ENCODE results near the gene NOD1.

The NOD1 gene

DNA sequence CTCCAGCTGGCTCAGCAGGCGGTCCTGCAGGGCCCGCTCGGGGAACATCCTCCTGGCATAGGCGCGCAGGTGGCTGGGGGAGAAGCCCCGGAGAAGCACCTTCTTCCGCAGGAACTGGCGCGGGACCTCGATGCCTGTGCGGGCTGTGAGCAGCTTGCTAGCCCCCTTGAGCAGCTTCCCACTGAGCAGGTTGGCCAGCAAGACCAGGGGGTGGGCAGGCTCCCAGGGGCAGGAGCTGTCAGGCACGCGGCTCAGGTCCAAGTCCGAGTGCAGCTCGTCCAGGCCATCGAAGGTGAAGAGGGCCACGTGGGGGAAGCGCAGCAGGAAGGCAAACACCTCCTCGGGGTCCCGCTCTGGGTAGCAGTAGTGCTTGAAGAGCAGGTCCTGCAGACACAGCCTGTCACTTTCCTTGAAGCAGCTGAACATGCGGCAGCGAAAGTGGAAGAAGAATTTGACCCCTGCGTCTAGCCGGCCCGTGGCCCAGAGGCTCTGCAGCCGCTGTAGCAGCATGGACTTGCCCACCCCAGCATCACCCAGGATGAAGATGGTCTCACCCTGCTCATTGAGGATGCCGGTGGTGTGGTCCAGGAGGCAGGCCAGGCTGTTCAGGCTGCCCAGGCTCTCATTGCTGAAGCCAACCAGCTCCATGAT, 26.2 kb downstream of the NOD1 start:
- no peaks in the 10 kb centered on the region for H3K4me1 ChIP-seq (ENCODE audit: control insufficient read depth, insufficient read depth, low read depth, low read length)
- no peak overlapping the region for H3K4me3 ChIP-seq (ENCODE audit: insufficient read depth in 1 of 2, low read depth in 1 of 2, low read length in 2 of 2)
- no peaks in the 10 kb centered on the region for H3K9me3 ChIP-seq (ENCODE audit: control insufficient read depth, low read length)
- H2AFZ ChIP-seq (ENCODE audit: low read depth, low read length) = no peak overlapping the region
- H3K79me1 ChIP-seq (replicated peaks; ENCODE audit: low read length, poor library complexity, severe bottlenecking) = peaks cover 2% of the 10 kb centered on the region
- H2AK5ac ChIP-seq (ENCODE audit: low read length, severe bottlenecking) = no peak overlapping the region
- peak overlapping the region in 1 of 2 experiments; percentile 5 for H3K18ac ChIP-seq (ENCODE audit: low read depth in 1 of 2, low read length in 2 of 2)
- no peak overlapping the region for H3K9ac ChIP-seq (ENCODE audit: low read length)
- no peak overlapping the region for H2BK5ac ChIP-seq (ENCODE audit: low read depth, low read length, poor library complexity, severe bottlenecking)
- H2BK120ac ChIP-seq (ENCODE audit: low read depth, low read length) = no peak overlapping the region
- H2BK12ac ChIP-seq (ENCODE audit: low read length in 2 of 2) = no peak overlapping the region
- H4K91ac ChIP-seq (ENCODE audit: low read length) = no peak overlapping the region
- no peak overlapping the region for H3K4me2 ChIP-seq (ENCODE audit: low read length, poor library complexity, severe bottlenecking)
- H3K27me3 ChIP-seq (ENCODE audit: control insufficient read depth in 1 of 2, insufficient read depth in 1 of 2, low read length in 2 of 2) = no peaks in the 10 kb centered on the region
- no peak overlapping the region for H2BK15ac ChIP-seq (ENCODE audit: low read depth, poor library complexity, severe bottlenecking)
- H3K23ac ChIP-seq (ENCODE audit: low read length in 2 of 2) = no peak overlapping the region
- H3K36me3 ChIP-seq (ENCODE audit: control insufficient read depth in 1 of 2, insufficient read depth in 2 of 2, low read depth in 1 of 2, low read length in 2 of 2) = peaks cover 52 to 91% of the 10 kb centered on the region in 2 experiments
- no peak overlapping the region for H3K27ac ChIP-seq (ENCODE audit: low read length, poor library complexity, severe bottlenecking)
- no peak overlapping the region for H4K8ac ChIP-seq (ENCODE audit: low read length)
- no peak overlapping the region for H3K4ac ChIP-seq (ENCODE audit: low read depth in 1 of 2, low read length in 2 of 2)
- DNase-seq = no peak
- WGBS = 94% methylated on average over 27 of the region's 27 CpGs
- H3K14ac ChIP-seq (ENCODE audit: low read length in 2 of 2) = no peak overlapping the region

GRCh38 chr7:30451539-30452279, 26.9 kb downstream of the NOD1 start:
- Histone ChIP-seq H2AFZ (ENCODE audit: low read depth, low read length) (no peak overlapping the region), H3K14ac (ENCODE audit: low read length in 2 of 2) (no peak overlapping the region), H3K4ac (ENCODE audit: low read depth in 1 of 2, low read length in 2 of 2) (no peak overlapping the region), H3K79me1 (replicated peaks; ENCODE audit: low read length, poor library complexity, severe bottlenecking) (peaks cover 3% of the 10 kb centered on the region), H2BK15ac (ENCODE audit: low read depth, poor library complexity, severe bottlenecking) (no peak overlapping the region), H3K4me2 (ENCODE audit: low read length, poor library complexity, severe bottlenecking) (no peak overlapping the region), H4K8ac (ENCODE audit: low read length) (no peak overlapping the region), H3K9me3 (ENCODE audit: control insufficient read depth, low read length) (no peaks in the 10 kb centered on the region), H3K36me3 (ENCODE audit: control insufficient read depth in 1 of 2, insufficient read depth in 2 of 2, low read depth in 1 of 2, low read length in 2 of 2) (peaks cover 55 to 93% of the 10 kb centered on the region in 2 experiments), H4K91ac (ENCODE audit: low read length) (no peak overlapping the region), H3K18ac (ENCODE audit: low read depth in 1 of 2, low read length in 2 of 2) (no peak overlapping the region), H3K4me3 (ENCODE audit: insufficient read depth in 1 of 2, low read depth in 1 of 2, low read length in 2 of 2) (no peak overlapping the region), H3K4me1 (ENCODE audit: control insufficient read depth, insufficient read depth, low read depth, low read length) (no peaks in the 10 kb centered on the region), H3K27me3 (ENCODE audit: control insufficient read depth in 1 of 2, insufficient read depth in 1 of 2, low read length in 2 of 2) (no peaks in the 10 kb centered on the region), H3K27ac (ENCODE audit: low read length, poor library complexity, severe bottlenecking) (no peak overlapping the region), H3K23ac (ENCODE audit: low read length in 2 of 2) (no peak overlapping the region), H2AK5ac (ENCODE audit: low read length, severe bottlenecking) (no peak overlapping the region), H2BK12ac (ENCODE audit: low read length in 2 of 2) (no peak overlapping the region), H2BK120ac (ENCODE audit: low read depth, low read length) (no peak overlapping the region), H2BK5ac (ENCODE audit: low read depth, low read length, poor library complexity, severe bottlenecking) (no peak overlapping the region), H3K9ac (ENCODE audit: low read length) (no peak overlapping the region)
- WGBS = 94% methylated on average over 29 of the region's 29 CpGs
- DNase-seq = no peak

DNA sequence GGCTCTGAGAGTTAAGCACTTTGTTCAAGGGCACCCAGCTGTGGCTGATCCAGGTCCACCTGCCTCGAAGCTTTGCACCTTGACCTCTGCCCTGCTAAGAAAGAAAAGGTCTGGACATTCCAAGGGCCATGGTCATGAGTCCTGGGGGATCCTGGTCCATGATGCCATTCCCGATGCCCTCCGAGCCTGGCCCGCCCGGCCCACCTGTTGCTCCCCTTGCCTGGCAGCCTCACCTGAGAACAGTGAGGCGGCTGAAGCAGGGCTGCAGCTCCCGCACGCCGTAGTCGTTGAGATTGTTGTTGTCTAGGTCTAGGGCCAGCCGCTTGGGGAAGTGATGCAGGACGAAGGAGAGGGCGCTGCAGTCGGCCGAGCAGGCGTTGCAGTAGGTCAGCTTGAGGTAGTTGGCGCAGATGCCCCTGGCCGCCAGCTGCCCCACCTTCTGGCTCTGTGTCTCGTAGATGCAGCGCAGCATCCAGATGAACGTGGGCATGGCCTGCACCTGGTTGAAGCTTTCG, 27.5 kb downstream of the NOD1 start:
- DNase-seq = no peak
- Histone ChIP-seq H2BK120ac (ENCODE audit: low read depth, low read length) (no peak overlapping the region), H3K9me3 (ENCODE audit: control insufficient read depth, low read length) (no peaks in the 10 kb centered on the region), H3K9ac (ENCODE audit: low read length) (no peak overlapping the region), H4K91ac (ENCODE audit: low read length) (no peak overlapping the region), H3K79me1 (replicated peaks; ENCODE audit: low read length, poor library complexity, severe bottlenecking) (peaks cover 3% of the 10 kb centered on the region), H2BK15ac (ENCODE audit: low read depth, poor library complexity, severe bottlenecking) (no peak overlapping the region), H3K18ac (ENCODE audit: low read depth in 1 of 2, low read length in 2 of 2) (no peak overlapping the region), H2BK5ac (ENCODE audit: low read depth, low read length, poor library complexity, severe bottlenecking) (no peak overlapping the region), H2AK5ac (ENCODE audit: low read length, severe bottlenecking) (no peak overlapping the region), H3K4ac (ENCODE audit: low read depth in 1 of 2, low read length in 2 of 2) (no peak overlapping the region), H3K27ac (ENCODE audit: low read length, poor library complexity, severe bottlenecking) (no peak overlapping the region), H2AFZ (ENCODE audit: low read depth, low read length) (no peak overlapping the region), H3K23ac (ENCODE audit: low read length in 2 of 2) (no peak overlapping the region), H3K4me2 (ENCODE audit: low read length, poor library complexity, severe bottlenecking) (no peak overlapping the region), H3K36me3 (ENCODE audit: control insufficient read depth in 1 of 2, insufficient read depth in 2 of 2, low read depth in 1 of 2, low read length in 2 of 2) (peaks cover 53 to 92% of the 10 kb centered on the region in 2 experiments), H2BK12ac (ENCODE audit: low read length in 2 of 2) (no peak overlapping the region), H4K8ac (ENCODE audit: low read length) (no peak overlapping the region), H3K27me3 (ENCODE audit: control insufficient read depth in 1 of 2, insufficient read depth in 1 of 2, low read length in 2 of 2) (no peaks in the 10 kb centered on the region), H3K4me3 (ENCODE audit: insufficient read depth in 1 of 2, low read depth in 1 of 2, low read length in 2 of 2) (no peak overlapping the region), H3K14ac (ENCODE audit: low read length in 2 of 2) (no peak overlapping the region), H3K4me1 (ENCODE audit: control insufficient read depth, insufficient read depth, low read depth, low read length) (no peaks in the 10 kb centered on the region)
- 95% methylated on average over 22 of the region's 22 CpGs for WGBS

DNA sequence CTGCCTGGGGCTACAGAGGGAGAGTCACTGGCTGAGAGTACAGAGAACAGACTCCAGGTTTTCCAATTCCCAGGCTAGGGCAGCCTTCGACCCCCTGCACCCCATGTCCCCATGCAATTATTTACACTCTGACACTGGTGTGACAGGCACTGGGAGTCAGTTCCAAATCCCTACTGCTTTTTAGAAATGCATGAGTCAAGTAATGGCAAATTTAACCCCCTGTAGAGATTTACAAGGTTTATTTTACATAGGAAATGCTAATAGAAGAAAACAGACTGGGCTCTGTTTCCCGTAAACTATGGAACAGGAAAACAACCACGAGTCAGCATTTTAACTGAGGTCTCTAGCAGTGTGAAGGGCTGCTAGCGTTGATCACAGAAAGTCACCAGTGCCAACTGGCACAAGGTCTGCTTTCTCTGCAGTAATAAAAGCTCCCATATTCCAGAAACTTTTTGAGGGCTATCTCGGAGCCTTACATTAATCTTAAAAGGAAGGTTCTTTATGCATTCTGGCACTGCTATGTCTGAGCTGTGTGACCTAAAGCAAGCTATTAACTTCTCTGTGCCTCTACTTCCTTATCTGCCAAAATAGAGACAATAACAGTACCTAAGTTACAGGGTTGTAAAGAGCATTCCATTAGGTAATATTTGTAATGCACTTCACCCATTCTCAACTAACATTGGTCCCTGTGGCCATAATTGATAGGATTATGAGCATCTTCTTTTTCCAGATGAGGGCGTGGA, 28.2 kb downstream of the NOD1 start:
- H3K18ac ChIP-seq (ENCODE audit: low read depth in 1 of 2, low read length in 2 of 2) = no peak overlapping the region
- H2BK12ac ChIP-seq (ENCODE audit: low read length in 2 of 2) = no peak overlapping the region
- H3K14ac ChIP-seq (ENCODE audit: low read length in 2 of 2) = no peak overlapping the region
- H3K23ac ChIP-seq (ENCODE audit: low read length in 2 of 2) = no peak overlapping the region
- H3K36me3 ChIP-seq (ENCODE audit: control insufficient read depth in 1 of 2, insufficient read depth in 2 of 2, low read depth in 1 of 2, low read length in 2 of 2) = peaks cover 52 to 87% of the 10 kb centered on the region in 2 experiments
- no peak overlapping the region for H3K9ac ChIP-seq (ENCODE audit: low read length)
- peaks cover 3% of the 10 kb centered on the region for H3K79me1 ChIP-seq (replicated peaks; ENCODE audit: low read length, poor library complexity, severe bottlenecking)
- no peak overlapping the region for H2AK5ac ChIP-seq (ENCODE audit: low read length, severe bottlenecking)
- H3K9me3 ChIP-seq (ENCODE audit: control insufficient read depth, low read length) = no peaks in the 10 kb centered on the region
- H2BK120ac ChIP-seq (ENCODE audit: low read depth, low read length) = no peak overlapping the region
- H3K4ac ChIP-seq (ENCODE audit: low read depth in 1 of 2, low read length in 2 of 2) = no peak overlapping the region
- H2BK5ac ChIP-seq (ENCODE audit: low read depth, low read length, poor library complexity, severe bottlenecking) = no peak overlapping the region
- no peak overlapping the region for H2AFZ ChIP-seq (ENCODE audit: low read depth, low read length)
- no peak overlapping the region for H3K4me3 ChIP-seq (ENCODE audit: insufficient read depth in 1 of 2, low read depth in 1 of 2, low read length in 2 of 2)
- WGBS = 63% methylated on average over 4 of the region's 6 CpGs
- H3K4me2 ChIP-seq (ENCODE audit: low read length, poor library complexity, severe bottlenecking) = no peak overlapping the region
- no peak overlapping the region for H3K27ac ChIP-seq (ENCODE audit: low read length, poor library complexity, severe bottlenecking)
- H3K27me3 ChIP-seq (ENCODE audit: control insufficient read depth in 1 of 2, insufficient read depth in 1 of 2, low read length in 2 of 2) = no peaks in the 10 kb centered on the region
- H2BK15ac ChIP-seq (ENCODE audit: low read depth, poor library complexity, severe bottlenecking) = no peak overlapping the region
- no peak for DNase-seq
- H3K4me1 ChIP-seq (ENCODE audit: control insufficient read depth, insufficient read depth, low read depth, low read length) = no peaks in the 10 kb centered on the region
- no peak overlapping the region for H4K91ac ChIP-seq (ENCODE audit: low read length)
- H4K8ac ChIP-seq (ENCODE audit: low read length) = no peak overlapping the region

Data from mesenchymal stem cell (in vitro differentiated cells and primary cell).